Pons (tissue), 1 donor: ENCODE data around the gene CSGALNACT2.

Source experiments
- DNase-seq: peaks from one replicate; pipeline ENCODE4 v3.0.0-alpha.2; 2016; ENCODE audit warnings: low spot score

The CSGALNACT2 gene

GRCh38 chr10:43113201-43114087 lies 24.8 kb upstream of the CSGALNACT2 start:
- no peak for DNase-seq

GRCh38 chr10:43114088-43114742 lies 24.0 kb upstream of the CSGALNACT2 start:
- DNase-seq: no peak

GRCh38 chr10:43114743-43115611 lies 23.3 kb upstream of the CSGALNACT2 start:
- no peak for DNase-seq

DNA sequence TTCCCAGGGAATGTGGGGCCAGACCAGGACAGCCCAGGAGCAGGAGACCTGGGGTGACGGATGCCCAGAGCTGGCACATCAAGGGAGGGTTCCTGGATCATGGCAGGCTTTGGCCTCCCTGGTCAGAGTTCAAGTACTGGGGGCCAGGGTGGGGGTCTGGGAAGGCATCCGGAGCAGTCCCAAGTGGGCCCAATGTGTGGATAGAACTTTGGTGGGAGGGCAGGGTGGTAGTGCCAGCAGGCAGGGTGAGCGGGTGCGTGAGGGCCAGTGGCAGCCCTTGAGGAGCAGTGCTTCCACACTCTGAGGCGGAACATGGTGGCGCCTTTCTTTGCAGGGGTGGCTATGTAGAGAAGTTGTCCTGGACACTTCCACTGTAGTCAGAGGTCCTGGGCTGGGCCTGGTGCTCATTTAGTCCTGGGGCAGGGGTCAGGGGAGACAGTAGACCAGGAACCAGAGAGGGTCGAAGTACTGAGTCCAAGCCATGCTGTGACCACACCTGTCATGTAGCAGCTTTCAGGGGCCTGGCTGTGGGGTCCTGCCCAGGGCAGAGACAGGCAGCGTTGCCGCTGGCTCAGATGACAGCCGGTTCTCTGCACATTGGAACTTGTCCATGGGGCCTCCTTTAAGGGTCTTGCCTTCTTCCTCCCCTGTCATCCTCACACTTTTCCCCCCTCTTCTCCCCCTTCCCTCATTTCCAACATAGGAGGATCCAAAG lies 22.2 kb upstream of the CSGALNACT2 start:
- no peak for DNase-seq

DNA sequence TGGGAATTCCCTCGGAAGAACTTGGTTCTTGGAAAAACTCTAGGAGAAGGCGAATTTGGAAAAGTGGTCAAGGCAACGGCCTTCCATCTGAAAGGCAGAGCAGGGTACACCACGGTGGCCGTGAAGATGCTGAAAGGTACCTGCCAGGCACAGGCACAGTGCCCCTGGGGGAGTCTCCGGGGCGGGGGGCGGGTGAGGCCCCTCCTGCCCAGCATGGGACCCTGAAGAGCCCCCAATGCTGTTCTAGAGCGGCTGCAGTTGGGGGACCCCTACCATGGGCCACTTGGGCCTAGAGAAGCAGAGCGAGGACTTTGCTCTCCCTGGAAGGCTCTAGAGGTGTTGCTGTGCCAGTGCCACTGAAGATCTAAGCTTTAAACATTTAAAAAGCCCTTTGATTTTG lies 21.6 kb upstream of the CSGALNACT2 start:
- no peak for DNase-seq

DNA sequence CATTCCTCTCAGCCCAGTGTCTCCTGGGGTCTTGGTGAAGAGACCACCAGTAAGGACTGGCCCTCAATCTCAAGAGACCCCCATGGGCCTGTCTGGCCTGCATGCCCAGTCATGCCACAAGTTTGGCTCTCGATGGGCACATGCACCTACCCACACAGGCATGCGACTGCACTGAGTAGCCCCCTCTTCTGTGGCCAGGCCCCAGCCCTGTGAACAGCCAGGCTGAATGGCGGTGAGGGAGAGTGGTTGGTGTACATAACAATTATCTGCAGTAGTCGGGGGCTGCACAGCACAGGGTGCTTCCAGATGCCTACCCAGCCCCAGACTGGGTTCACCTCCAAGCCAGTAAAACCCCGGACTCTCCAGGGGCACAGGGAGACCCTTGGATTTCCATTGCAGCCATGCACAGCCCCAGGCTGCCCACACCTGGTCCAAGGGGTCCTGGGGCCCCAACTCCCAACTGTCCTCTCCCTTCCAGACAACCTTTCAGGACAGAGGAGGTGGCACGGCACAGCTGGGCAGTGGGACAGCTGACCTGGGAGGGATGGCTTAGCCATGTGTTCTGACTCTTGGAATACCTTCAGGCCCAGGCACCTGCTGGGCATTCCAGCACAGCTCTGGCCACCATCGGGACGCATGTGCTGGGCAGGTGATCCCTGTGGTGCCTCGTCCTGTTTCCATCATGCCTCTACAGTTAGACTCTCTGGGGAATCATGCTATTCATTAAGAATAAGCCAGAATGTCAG lies 21.0 kb upstream of the CSGALNACT2 start:
- no peak for DNase-seq

DNA sequence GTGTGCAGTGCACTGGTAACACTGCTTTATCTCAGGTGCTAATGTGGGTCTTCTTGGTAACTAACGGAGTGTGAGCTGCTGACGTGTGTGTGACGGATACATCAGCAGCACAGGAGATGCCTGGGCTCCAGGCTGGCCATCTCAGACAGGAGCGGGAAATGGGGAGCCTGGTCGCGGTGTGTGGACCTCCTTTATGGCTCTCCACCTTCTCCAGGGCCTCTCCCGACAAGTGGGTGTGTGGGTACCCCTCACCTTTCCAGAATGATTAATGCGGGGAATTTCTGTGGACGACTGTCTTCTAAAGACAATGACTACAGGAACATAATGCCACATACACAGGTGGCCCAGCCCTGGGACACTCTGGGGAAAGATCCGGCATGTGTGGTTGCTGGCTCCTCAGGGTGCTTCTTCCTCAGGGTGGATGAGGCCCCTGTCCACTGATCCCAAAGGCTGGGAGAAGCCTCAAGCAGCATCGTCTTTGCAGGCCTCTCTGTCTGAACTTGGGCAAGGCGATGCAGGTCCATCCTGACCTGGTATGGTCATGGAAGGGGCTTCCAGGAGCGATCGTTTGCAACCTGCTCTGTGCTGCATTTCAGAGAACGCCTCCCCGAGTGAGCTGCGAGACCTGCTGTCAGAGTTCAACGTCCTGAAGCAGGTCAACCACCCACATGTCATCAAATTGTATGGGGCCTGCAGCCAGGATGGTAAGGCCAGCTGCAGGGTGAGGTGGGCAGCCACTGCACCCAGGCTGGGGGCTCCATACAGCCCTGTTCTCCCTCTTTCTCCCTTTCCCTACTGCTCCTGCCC lies 20.3 kb upstream of the CSGALNACT2 start:
- no peak for DNase-seq

DNA sequence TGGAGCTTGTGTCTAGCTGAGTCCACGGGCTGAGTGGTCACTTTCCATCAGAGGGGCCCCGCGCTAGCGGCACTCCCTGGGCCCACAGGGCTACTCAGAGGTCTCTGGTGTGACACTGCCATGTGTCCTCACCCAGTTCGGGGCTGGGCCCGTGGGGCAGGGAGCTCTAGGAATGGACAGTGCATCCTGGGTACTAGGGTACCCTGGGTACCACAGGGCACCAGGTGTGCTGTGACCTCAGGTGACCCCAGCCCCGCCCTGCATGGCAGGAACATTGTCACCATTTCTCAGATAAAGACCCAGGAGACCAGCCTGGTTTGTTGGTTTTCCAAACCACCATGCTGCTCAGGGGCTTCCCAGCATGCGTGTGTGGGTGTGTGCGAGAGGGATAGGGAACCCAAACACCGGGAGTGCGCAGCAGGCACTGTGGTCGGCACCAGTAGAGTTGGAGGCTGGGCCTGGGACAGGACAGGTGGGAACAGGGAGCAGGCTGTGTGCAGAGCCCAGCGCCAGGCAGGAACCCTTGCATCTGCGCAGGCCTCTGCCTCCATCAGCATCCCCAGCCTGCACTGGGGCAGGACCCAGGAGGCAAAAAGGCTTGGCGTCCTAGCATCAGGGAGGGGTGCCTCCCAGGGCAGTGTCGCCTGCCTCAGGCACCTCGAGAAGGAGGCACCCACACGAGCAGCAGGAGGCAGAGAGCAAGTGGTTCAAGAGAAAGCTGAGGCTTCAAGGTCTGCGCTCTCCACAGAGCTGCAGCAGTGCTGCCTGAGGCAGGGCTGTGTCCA lies 19.4 kb upstream of the CSGALNACT2 start:
- DNase-seq: no peak

DNA sequence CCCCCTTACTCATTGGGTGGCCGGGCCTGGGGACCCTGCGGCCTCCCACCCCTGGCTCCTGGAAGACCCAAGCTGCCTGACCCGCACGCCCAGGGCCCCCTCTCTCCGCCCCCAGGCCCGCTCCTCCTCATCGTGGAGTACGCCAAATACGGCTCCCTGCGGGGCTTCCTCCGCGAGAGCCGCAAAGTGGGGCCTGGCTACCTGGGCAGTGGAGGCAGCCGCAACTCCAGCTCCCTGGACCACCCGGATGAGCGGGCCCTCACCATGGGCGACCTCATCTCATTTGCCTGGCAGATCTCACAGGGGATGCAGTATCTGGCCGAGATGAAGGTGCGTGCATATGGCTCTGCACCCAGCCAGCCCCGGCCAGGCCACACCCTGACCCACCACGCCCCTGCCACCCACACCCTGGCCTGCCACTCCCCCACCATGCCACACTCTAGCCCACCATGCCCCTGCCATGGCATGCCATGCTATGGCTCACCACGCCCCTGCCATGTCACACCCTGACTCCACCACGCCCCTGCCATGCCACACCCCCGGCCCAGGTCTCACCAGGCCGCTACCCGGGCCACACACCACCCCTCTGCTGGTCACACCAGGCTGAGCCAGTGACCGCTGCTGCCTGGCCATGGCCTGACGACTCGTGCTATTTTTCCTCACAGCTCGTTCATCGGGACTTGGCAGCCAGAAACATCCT lies 18.7 kb upstream of the CSGALNACT2 start:
- DNase-seq: no peak

DNA sequence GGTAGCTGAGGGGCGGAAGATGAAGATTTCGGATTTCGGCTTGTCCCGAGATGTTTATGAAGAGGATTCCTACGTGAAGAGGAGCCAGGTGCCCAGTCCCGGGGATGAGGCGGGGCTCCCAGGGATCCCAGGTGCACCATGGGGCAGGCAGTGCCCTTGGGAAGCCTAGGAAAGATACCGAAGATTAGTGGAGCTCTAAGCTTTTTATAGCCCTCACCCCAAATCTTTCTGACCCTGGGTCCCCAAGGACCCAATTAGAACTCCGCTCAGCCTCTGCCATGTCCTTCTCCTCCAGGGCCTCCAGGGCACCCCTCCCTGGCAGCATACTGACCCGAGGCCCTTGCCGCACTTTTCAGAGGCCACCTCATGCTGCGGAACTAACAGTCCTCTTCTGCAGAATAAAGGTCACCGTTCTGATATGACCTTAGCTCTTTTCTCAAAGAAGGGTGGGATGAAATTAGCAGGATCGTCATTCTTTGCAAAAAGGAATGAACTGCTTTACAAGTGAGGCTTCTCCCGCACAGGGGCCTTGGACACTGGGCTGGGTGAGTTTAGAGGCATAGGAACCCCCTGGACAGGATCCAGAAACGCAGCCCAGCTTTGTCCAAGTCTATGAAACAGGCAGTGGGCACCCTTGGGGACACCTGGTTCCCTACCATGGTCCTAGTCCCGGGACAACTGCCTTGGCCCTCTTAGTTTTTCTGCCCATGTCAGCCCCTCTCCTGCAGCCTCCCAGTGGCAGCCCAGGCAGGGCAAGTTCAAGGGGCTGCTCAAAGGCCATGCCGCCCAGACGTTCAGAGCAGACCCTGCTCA lies 17.9 kb upstream of the CSGALNACT2 start:
- DNase-seq: no peak

GRCh38 chr10:43120929-43121314 lies 17.3 kb upstream of the CSGALNACT2 start:
- DNase-seq: no peak

GRCh38 chr10:43121444-43121843 lies 16.8 kb upstream of the CSGALNACT2 start:
- no peak for DNase-seq

DNA sequence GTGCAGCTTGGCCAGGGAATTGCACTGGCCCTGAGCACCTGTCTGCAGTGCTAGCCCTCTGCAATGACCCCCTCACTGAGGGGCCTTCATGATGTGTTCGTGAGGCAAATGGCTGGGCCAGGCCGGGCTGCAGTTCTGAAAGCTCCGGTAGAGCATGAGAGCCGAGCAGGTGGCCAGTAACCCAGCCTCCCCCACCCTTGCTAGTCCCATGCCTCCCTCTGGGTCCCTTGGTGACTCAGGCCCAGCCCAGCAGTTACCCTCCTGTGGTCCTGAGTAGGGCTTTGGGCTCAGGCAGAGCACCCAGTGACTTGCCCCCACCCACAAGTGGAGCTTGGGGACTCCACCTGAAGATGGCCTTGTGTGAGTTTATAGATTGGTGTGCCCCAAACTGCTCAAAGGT lies 16.1 kb upstream of the CSGALNACT2 start:
- DNase-seq: no peak

GRCh38 chr10:43122826-43123225 lies 15.4 kb upstream of the CSGALNACT2 start:
- no peak for DNase-seq

- DNase-seq: no peak
Observed at GRCh38 chr10:43123361-43124093, 14.7 kb upstream of the CSGALNACT2 start.

DNA sequence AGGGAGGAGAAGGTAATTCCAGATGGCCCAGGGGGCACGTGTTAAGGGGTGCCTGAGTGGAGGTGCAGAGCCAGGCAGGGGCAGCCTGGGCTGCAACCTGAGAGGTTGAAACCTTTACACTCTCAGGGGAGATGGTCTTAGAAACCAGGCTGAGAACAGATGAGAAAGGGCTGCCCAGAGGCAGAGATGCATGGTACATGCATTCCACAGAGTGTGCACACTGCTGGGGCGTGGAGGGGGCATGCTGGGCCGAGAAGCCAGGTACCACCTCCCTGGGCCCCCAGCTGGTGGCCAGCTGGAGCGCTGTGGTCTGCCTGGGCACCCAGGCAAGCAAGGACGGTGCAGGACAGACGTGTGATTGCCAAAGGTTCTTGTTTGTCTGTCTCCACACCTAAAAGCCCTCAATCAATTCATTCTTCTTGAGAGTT lies 14.1 kb upstream of the CSGALNACT2 start:
- no peak for DNase-seq

GRCh38 chr10:43124574-43125273 lies 13.5 kb upstream of the CSGALNACT2 start:
- no peak for DNase-seq
